GM06990 (cell line): Measurements from ENCODE around the gene TXNDC8.

Experiments used
- DNase-seq: peaks from one replicate; pipeline ENCODE4 v3.0.0-alpha.2; 2011; ENCODE audit not compliant: insufficient read length; ENCODE audit errors: extremely low read depth
- H3K27me3 ChIP-seq: replicated peaks from 2 replicates; pipeline ENCODE4 v1.6.0; 2011; ENCODE audit warnings: low read length; ENCODE audit not compliant: control insufficient read depth, insufficient read depth
- H3K36me3 ChIP-seq: 2 replicates; pipeline ENCODE4 v1.5.1; 2011; ENCODE audit warnings: low read length; ENCODE audit not compliant: control insufficient read depth, insufficient read depth
- H3K4me3 ChIP-seq: replicated peaks from 2 replicates; pipeline ENCODE4 v1.5.1; 2011; ENCODE audit warnings: low read depth, mild to moderate bottlenecking, control low read depth, low read length
- CTCF ChIP-seq: IDR thresholded peaks from 2 replicates; pipeline ENCODE4 v1.5.1; 2011; ENCODE audit warnings: low read length, control low read depth, mild to moderate bottlenecking, inconsistent platforms; ENCODE audit not compliant: insufficient read depth, poor library complexity, severe bottlenecking

The TXNDC8 gene

DNA sequence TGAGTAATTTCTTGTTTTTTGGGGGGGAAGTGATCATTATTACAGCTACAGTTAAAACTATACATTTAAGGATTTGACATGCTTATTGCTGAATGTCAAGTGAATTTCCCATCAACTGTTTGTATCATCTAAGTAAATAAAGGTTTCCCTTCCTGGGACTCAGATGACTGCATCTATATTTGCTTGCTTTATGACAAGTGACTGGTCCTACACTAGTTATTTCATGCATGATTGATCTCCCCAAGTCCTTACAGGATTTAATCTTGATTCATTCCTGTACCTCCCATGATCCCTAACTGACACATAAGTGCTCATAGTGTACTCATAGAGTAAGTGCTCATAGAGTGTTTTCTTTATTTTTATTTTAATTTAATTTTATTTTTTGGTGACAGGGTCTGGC is 2.8 kb downstream of the TXNDC8 start:
- Histone ChIP-seq H3K27me3 (no peaks in the 10 kb centered on the region), H3K36me3 (no peaks in the 10 kb centered on the region), H3K4me3 (no peak overlapping the region)
- no peak for TF ChIP-seq CTCF
- DNase-seq: no peak

DNA sequence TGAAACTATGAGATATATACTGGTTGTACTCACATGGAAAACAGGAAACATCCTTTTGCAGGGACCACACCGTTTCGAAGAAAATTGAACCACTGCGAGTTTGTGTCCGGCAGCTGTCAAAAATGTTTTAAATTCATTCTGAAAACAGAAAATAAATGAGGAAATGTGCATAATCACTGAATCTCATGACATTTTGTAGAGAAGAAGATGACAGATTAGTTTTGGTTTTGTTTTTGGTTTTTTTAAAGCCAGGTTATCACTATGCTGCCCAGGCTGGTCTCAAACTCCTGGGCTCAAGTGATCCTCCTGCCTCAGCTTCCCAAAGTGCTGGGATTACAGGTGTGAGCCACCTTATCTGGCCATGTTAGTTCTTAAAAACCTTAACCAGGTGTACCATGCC is 3.5 kb downstream of the TXNDC8 start:
- H3K36me3 ChIP-seq: no peaks in the 10 kb centered on the region
- TF ChIP-seq CTCF: no peak
- H3K4me3 ChIP-seq: no peak overlapping the region
- peak; percentile 9 for DNase-seq
- no peaks in the 10 kb centered on the region for H3K27me3 ChIP-seq

GRCh38 chr9:110332766-110333165 is 4.9 kb downstream of the TXNDC8 start:
- no peak for TF ChIP-seq CTCF
- no peaks in the 10 kb centered on the region for H3K27me3 ChIP-seq
- DNase-seq: no peak
- H3K4me3 ChIP-seq: no peak overlapping the region
- H3K36me3 ChIP-seq: no peaks in the 10 kb centered on the region

GRCh38 chr9:110330484-110331105 is 7.1 kb downstream of the TXNDC8 start:
- no peak overlapping the region for H3K4me3 ChIP-seq
- H3K36me3 ChIP-seq: no peaks in the 10 kb centered on the region
- no peak for DNase-seq
- H3K27me3 ChIP-seq: no peaks in the 10 kb centered on the region
- TF ChIP-seq CTCF: no peak

- Histone ChIP-seq H3K27me3 (no peaks in the 10 kb centered on the region), H3K4me3 (no peak overlapping the region), H3K36me3 (no peaks in the 10 kb centered on the region)
- no peak for TF ChIP-seq CTCF
- DNase-seq: no peak
Measured at GRCh38 chr9:110329639-110330230, 7.9 kb downstream of the TXNDC8 start.
